Activated naive CD4-positive, alpha-beta T cell treated with anti-CD3 and anti-CD28 coated beads, Interleukin-2, amount 10 ng/mL, durations not matched to agents 7 days and 5 days (primary cell): ENCODE results near the gene ATXN7L2.

Experiments used
- CTCF ChIA-PET: fragments of 350-600 bp; sonication (Branson Sonifier 250); formaldehyde crosslinking; loops from one replicate; lab custom pipeline; 2021; ENCODE audit warnings: antibody characterized with exemption; lab: Charles Lee
- DNase-seq: peaks from one replicate; pipeline ENCODE4 v3.0.0-alpha.2; 2020
- H3K27ac Mint-ChIP-seq: one replicate; pipeline ENCODE4 v1.8.0; 2021; ENCODE audit warnings: mild to moderate bottlenecking, moderate library complexity, mixed read lengths
- H3K27me3 Mint-ChIP-seq: one replicate; pipeline ENCODE4 v1.8.0; 2021; ENCODE audit warnings: mild to moderate bottlenecking, mixed read lengths
- H3K36me3 Mint-ChIP-seq: one replicate; pipeline ENCODE4 v1.8.0; 2021; ENCODE audit warnings: mixed read lengths
- H3K4me1 Mint-ChIP-seq: one replicate; pipeline ENCODE4 v1.8.0; 2021; ENCODE audit warnings: mixed read lengths
- H3K4me3 Mint-ChIP-seq: one replicate; pipeline ENCODE4 v1.8.0; 2021; ENCODE audit warnings: mild to moderate bottlenecking, moderate library complexity, mixed read lengths
- H3K9me3 Mint-ChIP-seq: one replicate; pipeline ENCODE4 v1.8.0; 2021; ENCODE audit warnings: mixed read lengths

The ATXN7L2 gene

DNA sequence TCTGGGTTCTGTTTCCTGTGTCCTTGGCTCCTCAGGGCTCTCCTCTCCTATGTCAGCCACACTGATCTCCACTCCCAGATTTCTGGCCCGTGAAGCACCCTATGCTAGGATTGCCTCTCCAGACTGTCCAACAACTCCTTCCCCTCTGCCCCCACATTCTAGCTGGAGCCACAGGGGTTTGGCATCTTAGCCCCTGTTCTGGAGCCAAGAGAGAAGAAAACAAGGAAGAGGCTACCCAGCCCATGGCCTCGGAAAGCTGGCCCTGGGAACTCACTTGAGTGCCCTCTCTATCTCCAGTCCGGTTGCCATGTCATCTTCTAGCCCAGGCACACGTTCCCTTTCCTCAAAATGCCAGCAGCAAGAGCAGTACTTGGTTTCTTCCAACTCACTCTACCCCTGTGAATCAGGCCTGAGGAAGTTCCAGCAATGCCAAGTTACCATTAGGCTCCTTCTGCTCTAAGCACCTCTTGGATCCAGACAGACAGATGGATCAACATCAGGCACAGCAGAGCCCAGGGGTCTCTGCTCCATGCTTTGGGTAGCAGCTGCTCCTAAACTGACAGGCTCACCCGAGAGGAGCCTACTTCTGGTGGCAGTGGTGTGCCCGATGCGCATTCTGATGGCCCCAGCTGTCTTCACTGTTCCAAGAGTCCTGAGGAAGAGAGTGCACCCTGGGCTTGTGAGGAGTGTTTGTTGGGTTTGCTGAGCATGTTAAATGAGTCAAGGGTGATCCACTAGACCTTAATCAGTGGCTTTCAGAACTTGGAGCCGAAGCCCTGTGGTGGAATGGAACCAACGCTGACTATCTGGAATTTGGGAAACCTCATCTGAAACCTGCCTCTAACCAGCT is 44.4 kb downstream of the ATXN7L2 start:
- Mint-ChIP-seq H3K4me1 (peaks cover 37% of the 10 kb centered on the region), H3K36me3 (no peaks in the 10 kb centered on the region), H3K27me3 (peaks cover 21% of the 10 kb centered on the region), H3K27ac (no peak overlapping the region), H3K9me3 (no peaks in the 10 kb centered on the region), H3K4me3 (no peak overlapping the region)
- CTCF ChIA-PET = interaction anchor here (21.5 kb wide), 1 partner anchor 28 kb away, joined by 1080 read pairs; the partner anchor contains the start of genes AMIGO1, ATXN7L2 and CYB561D1
- no peak for DNase-seq

DNA sequence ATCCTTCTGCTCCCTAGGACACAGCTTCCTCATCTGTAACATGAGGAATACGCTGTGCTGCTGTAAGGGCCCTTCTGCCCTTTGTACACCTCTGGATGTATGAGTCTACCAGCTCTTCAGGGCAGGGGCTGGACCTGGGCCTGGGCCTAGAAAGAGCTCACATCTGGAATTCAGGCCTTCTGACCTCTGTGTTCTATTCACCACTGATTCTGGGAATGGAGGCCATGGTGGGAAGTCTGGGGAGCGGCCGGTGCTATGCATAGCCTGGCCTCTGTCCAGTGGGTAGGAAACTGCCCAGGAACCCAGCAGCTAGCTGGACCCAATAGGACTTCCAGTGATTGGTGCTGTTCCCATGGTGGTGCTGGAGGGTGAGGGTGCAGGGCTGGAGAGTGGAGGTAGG is 45.0 kb downstream of the ATXN7L2 start:
- Mint-ChIP-seq H3K27me3 (peaks cover 19% of the 10 kb centered on the region), H3K4me3 (no peak overlapping the region), H3K9me3 (no peaks in the 10 kb centered on the region), H3K4me1 (peaks cover 39% of the 10 kb centered on the region), H3K27ac (no peak overlapping the region), H3K36me3 (no peaks in the 10 kb centered on the region)
- CTCF ChIA-PET = interaction anchor here (5.0 to 21.5 kb wide), 2 partner anchors 28 to 251 kb away, joined by 56 to 1080 read pairs; partner anchors contain the start of genes AMIGO1, ATXN7L2 and CYB561D1
- no peak for DNase-seq

DNA sequence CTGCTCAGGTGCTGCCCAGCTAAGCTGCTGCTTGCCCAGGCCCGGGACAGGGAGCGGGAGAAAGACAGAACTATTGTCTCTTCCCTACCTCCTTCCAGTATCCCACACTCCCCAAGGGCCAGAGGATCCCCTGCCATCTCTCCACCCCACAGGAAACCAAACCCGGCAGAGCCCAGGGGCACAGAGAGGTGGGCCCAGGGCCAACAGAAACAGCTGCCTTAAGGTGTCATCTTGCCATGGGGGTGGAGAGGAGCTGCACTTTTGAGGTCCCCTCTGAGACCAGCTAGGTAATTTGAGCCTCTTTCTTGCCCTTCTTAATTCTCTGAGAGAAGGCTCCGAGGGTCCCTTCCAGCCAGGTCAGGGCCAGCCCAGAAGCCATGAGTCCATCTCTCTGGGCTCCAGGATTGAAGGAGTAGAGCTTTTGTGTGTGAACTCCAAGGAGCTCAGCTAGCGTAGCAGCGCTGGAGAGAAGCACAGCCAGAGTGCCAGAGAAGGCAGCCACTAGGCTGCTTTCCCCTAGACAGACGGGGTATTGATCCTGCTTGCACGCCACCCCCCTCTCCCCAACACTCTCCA is 46.3 kb downstream of the ATXN7L2 start:
- peaks cover 39% of the 10 kb centered on the region for H3K4me1 Mint-ChIP-seq
- CTCF ChIA-PET = interaction anchor here (0.8 to 21.5 kb wide), 7 partner anchors 30 to 329 kb away, joined by 3 to 1080 read pairs (median 14); partner anchors contain the start of genes AMIGO1, ATXN7L2, CYB561D1 and PSMA5
- H3K4me3 Mint-ChIP-seq = no peak overlapping the region
- no peaks in the 10 kb centered on the region for H3K9me3 Mint-ChIP-seq
- peaks cover 19% of the 10 kb centered on the region for H3K27me3 Mint-ChIP-seq
- H3K36me3 Mint-ChIP-seq = no peaks in the 10 kb centered on the region
- no peak overlapping the region for H3K27ac Mint-ChIP-seq
- DNase-seq = no peak

DNA sequence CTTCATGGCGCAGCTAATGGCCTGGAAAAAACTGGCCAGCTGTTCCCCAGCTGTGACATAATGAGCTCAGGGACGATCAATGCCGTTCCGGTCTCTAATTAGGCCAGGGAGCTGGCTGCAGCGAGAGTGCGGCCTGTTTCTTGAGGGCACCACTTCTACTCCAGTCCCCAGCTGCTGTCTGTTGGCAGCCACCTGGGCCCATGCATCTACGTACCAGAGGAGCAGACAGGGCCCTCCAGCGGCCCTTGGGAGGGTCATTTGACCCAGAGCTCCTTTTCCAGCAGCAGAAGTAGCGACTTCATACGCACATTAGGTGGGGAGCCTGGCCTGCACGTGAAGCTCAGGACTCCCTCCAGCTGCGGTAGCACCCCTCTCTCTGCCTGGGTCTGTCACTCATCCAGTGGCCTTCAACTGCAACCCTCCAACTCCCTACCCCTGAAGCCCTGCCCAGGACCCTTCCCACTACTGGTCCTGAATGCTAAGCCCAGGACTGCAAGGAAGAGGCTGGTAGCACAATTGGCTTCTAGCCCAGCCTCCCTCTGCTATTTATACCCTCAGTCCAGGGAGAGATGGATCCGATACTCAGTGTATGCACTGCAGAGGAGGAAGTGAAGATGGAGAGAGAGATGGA is 46.9 kb downstream of the ATXN7L2 start:
- peak overlapping the region; percentile 80 for H3K27ac Mint-ChIP-seq
- H3K4me3 Mint-ChIP-seq = peak overlapping the region; percentile 1
- H3K9me3 Mint-ChIP-seq = no peaks in the 10 kb centered on the region
- H3K36me3 Mint-ChIP-seq = no peaks in the 10 kb centered on the region
- peaks cover 39% of the 10 kb centered on the region for H3K4me1 Mint-ChIP-seq
- no peak for DNase-seq
- CTCF ChIA-PET = interaction anchor here (0.9 to 21.5 kb wide), 5 partner anchors 30 to 266 kb away, joined by 3 to 1080 read pairs (median 19); partner anchors contain the start of genes AMIGO1, ATXN7L2, CYB561D1 and PSMA5
- H3K27me3 Mint-ChIP-seq = peaks cover 21% of the 10 kb centered on the region

DNA sequence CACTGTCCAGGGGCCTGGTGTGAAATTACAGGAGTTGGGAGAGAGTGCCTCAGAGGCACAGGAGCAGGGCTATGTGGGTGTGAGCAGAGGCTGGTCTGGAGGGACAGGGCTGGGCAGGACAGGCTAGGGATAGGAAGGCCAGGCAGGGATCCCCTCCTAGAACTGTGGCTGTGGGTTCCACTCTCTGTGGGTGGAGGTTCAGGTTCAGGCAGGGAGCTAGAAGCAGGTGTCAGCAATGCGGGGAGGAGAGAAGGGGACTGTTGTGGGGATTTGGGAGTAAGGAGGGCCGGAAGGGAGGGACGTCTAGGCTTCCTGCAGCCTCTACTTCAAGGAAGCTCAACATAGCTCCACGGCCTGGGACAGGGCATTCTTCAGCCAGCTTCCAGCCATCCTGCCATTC is 47.7 kb downstream of the ATXN7L2 start:
- Mint-ChIP-seq H3K9me3 (no peaks in the 10 kb centered on the region), H3K36me3 (no peaks in the 10 kb centered on the region), H3K27me3 (peaks cover 17% of the 10 kb centered on the region), H3K27ac (peak overlapping the region; percentile 80), H3K4me1 (peaks cover 39% of the 10 kb centered on the region), H3K4me3 (peak overlapping the region; percentile 1)
- no peak for DNase-seq
- CTCF ChIA-PET = interaction anchor here (0.8 to 21.5 kb wide), 23 partner anchors 9 to 332 kb away, joined by 3 to 1080 read pairs (median 10); partner anchors contain the start of genes AMIGO1, ATXN7L2, CYB561D1 and GNAI3

DNA sequence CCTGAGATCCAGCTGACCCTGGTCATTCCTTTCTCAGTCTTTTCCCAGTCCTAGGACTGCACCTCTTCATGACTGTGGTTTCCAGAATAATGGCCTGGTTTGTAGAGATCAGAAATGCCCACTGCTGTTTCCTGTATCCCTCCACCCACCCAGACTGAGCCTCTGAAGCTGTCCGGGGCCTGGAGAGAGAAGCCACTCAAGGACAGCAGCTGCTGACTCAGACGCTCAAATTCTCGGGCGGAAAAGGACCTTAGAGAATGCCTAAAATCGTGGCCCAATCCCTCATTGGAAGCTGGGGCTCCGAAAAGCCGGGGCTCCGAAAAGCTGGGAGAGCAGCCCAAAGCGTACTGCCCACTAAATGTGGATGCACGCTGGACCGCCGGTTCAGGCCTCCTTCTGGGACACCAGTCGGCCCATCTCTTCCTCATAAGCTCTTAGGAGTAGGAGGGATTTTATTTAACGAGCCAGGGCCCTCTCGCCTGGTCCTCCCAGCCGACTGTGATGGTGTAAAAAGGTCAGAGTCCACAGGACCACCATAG is 48.2 kb downstream of the ATXN7L2 start:
- DNase-seq = no peak
- H3K9me3 Mint-ChIP-seq = no peaks in the 10 kb centered on the region

DNA sequence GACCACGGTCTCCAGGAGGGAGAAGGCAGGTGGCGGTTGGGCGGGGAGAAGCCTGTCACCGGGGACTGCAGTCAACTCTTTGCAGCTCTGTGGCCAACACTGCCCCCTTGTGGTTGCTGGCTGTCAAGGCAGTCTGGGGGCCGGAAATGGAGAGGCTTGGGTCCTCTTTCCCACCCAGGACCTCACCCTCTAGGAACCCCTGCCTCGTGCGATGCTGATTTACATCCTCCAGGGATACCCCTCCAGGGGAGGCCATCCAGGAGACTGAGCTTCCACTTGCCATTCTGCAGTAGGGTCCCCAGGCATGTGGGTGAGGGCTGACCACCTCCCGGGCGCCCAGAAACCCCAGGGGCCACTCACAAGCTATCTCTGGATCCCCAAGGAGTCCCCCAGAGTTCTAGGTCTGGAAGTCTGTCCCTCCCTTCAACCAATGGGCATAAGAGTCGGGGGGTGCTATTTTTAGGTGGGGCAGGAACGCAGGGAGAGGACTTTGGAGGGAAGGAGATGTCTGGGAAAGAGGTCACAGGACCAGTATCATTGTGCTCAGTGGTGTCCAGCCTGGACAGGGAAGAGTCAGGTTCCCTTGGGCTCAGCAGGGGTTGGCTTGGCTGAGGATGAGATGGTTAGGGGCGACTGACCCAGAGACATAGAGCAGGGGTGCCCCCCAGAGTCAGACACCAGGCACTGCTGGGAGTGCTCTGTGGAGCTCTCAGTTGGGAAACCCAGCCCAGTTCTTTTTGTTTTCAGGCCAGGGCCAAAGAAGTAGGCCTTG is 48.8 kb downstream of the ATXN7L2 start:
- Mint-ChIP-seq H3K4me1 (peaks cover 39% of the 10 kb centered on the region), H3K27ac (peak overlapping the region; percentile 95), H3K4me3 (peak overlapping the region; percentile 53), H3K36me3 (no peaks in the 10 kb centered on the region), H3K9me3 (no peaks in the 10 kb centered on the region), H3K27me3 (peaks cover 19% of the 10 kb centered on the region)
- peak; percentile 95 for DNase-seq
- CTCF ChIA-PET = interaction anchor here (0.7 to 21.5 kb wide), 45 partner anchors 8 to 703 kb away, joined by 3 to 1080 read pairs (median 5); partner anchors contain the start of genes AMIGO1, ATXN7L2, CYB561D1 and GNAI3

More for the DNA sequence above, 48.2 kb downstream of the ATXN7L2 start:
- peak overlapping the region; percentile 95 for H3K27ac Mint-ChIP-seq
- no peaks in the 10 kb centered on the region for H3K36me3 Mint-ChIP-seq
- no peak overlapping the region for H3K4me3 Mint-ChIP-seq
- H3K27me3 Mint-ChIP-seq = peaks cover 19% of the 10 kb centered on the region
- peaks cover 39% of the 10 kb centered on the region for H3K4me1 Mint-ChIP-seq
- CTCF ChIA-PET = interaction anchor here (0.8 to 21.5 kb wide), 33 partner anchors 9 to 339 kb away, joined by 3 to 1080 read pairs (median 8); partner anchors contain the start of genes AMIGO1, ATXN7L2, CYB561D1 and GNAI3

DNA sequence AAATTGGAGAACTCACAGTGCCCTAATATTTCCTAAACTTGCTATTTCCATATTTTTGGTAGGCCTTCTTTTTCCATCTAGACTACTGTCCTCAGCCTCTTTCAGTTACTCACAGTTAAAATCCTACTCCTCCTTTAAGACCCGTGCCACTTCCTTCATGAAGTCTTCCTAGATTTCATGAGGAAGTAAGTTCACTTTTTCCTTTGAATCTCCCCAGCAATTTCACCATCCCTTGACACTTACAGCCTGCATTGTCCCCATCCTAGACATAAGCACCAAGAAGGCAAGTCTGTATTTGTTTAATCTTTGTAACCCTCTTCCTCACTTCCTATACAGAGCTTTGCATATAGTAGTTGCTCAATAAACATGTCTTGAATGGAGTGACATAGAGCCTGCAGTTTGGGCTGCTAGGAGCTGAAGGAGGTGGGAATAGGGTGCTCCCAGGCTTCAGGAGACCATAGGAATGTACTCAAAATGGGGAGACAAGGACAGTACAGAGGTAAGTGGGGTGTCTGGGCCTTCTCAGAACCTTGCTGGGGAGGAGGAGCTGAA is 50.7 kb downstream of the ATXN7L2 start:
- Mint-ChIP-seq H3K9me3 (no peaks in the 10 kb centered on the region), H3K4me1 (peaks cover 38% of the 10 kb centered on the region), H3K4me3 (no peak overlapping the region), H3K27me3 (peaks cover 30% of the 10 kb centered on the region), H3K36me3 (no peaks in the 10 kb centered on the region), H3K27ac (no peak overlapping the region)
- CTCF ChIA-PET = interaction anchor here (0.8 to 21.5 kb wide), 6 partner anchors 10 to 257 kb away, joined by 3 to 1080 read pairs (median 6); partner anchors contain the start of genes AMIGO1, ATXN7L2, CYB561D1 and SORT1
- no peak for DNase-seq

DNA sequence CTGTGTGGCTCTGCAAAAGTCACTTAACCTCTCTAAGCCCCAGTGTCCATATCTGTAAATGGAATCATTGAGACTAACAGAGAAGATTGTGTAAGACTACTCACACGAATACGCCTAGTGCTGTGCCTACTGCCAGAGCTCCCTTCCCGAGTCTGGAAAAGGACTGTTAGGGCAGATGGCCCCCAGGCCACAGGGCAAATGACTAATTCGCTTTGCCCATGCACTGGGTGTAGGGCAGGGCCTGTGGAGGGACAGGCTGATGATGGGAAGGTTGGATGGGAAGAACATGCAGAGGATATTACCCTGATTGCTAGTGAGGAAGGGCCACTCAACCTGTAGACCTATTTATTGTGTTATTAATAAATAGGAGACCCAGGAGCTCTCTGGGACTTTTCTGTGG is 51.8 kb downstream of the ATXN7L2 start:
- Mint-ChIP-seq H3K27ac (no peak overlapping the region), H3K36me3 (no peaks in the 10 kb centered on the region), H3K4me3 (no peak overlapping the region), H3K9me3 (no peaks in the 10 kb centered on the region), H3K4me1 (peaks cover 28% of the 10 kb centered on the region), H3K27me3 (peaks cover 36% of the 10 kb centered on the region)
- DNase-seq = no peak
- CTCF ChIA-PET = interaction anchor here (0.9 to 21.5 kb wide), 4 partner anchors 11 to 271 kb away, joined by 3 to 1080 read pairs (median 8); partner anchors contain the start of genes AMIGO1, ATXN7L2 and CYB561D1

DNA sequence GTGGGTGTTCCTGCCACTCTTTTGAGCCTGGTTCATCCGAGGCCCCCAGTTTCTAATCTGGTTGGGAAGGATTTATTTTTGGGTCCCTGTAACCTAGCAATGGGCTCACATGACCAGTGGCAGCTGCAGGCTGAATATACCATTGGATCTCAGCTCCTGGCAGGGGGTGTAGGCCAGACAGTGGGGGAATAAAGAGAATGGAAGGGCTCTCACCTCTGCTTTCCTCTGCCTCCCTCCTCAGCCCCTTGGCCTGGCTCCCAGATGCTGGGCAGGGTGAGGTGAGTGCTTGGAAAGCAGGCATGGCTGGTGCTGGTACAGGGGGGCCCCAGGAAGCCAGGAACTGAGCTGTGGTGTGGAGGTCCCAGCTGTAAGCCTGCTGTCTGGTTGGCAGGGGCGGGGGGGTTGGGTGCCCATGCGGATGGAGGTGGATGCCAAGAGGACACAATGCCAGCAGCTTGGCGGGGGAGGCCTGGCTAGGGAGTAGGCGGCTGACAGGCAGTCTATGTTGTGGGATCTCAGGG is 52.3 kb downstream of the ATXN7L2 start:
- no peak for DNase-seq
- no peak overlapping the region for H3K4me3 Mint-ChIP-seq
- peaks cover 22% of the 10 kb centered on the region for H3K4me1 Mint-ChIP-seq
- H3K36me3 Mint-ChIP-seq = no peaks in the 10 kb centered on the region
- H3K9me3 Mint-ChIP-seq = no peaks in the 10 kb centered on the region
- no peak overlapping the region for H3K27ac Mint-ChIP-seq
- CTCF ChIA-PET = interaction anchor here (1.2 to 21.5 kb wide), 3 partner anchors 10 to 271 kb away, joined by 7 to 1080 read pairs (median 9); partner anchors contain the start of genes AMIGO1, ATXN7L2 and CYB561D1
- H3K27me3 Mint-ChIP-seq = peaks cover 40% of the 10 kb centered on the region

DNA sequence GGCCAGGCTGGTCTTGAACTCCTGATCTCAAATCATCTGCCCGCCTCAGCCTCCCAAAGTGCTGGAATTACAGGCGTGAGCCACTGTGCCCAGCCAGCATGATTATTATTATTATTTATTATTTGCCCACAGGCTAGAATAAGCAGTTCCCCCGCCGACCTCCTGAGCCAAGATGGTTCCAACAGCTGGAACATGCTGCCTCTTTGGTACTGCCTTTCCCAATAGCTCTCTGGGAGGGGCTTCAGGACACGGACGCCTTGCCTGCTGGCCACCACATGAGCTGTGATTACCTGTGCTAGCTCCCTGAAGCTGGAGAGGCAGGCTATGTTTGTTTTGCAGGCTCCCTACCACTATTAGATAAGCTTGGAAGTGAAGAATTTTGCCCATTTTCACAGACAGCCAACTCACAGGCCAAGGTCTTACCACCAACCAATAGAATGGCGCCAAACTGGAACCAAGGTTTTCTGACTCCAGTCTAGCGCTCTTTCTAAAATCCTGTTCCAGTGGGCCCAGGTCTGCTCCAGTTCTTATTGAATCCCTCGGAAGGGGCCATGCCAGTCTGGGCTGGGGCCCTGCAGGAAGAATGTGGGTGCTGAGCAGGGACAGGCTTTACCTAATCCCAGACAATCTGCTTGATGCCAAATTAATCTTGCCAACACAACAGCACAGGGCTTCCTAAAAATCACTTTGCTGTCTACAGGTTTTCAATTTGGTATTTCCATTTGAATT is 53.9 kb downstream of the ATXN7L2 start:
- Mint-ChIP-seq H3K4me1 (peaks cover 6% of the 10 kb centered on the region), H3K36me3 (no peaks in the 10 kb centered on the region), H3K4me3 (no peak overlapping the region), H3K9me3 (no peaks in the 10 kb centered on the region), H3K27me3 (peaks cover 51% of the 10 kb centered on the region), H3K27ac (no peak overlapping the region)
- no peak for DNase-seq
- CTCF ChIA-PET = interaction anchor here (1.0 to 21.5 kb wide), 3 partner anchors 9 to 103 kb away, joined by 3 to 1080 read pairs (median 7); partner anchors contain the start of genes AMIGO1, ATXN7L2 and CYB561D1
